Activated naive CD8-positive, alpha-beta T cell (primary cell): Measurements from ENCODE around the gene TAGLN2.

Experiments
- H3K27ac Mint-ChIP-seq: one replicate; pipeline ENCODE4 v1.8.0; 2021; ENCODE audit warnings: mixed read lengths
- H3K27me3 Mint-ChIP-seq: one replicate; pipeline ENCODE4 v1.8.0; 2021; ENCODE audit warnings: mixed read lengths
- H3K36me3 Mint-ChIP-seq: one replicate; pipeline ENCODE4 v1.8.0; 2021; ENCODE audit warnings: mixed read lengths
- H3K4me1 Mint-ChIP-seq: one replicate; pipeline ENCODE4 v1.8.0; 2021; ENCODE audit warnings: low read depth, mixed read lengths
- H3K4me3 Mint-ChIP-seq: one replicate; pipeline ENCODE4 v1.8.0; 2021; ENCODE audit warnings: mild to moderate bottlenecking, mixed read lengths
- H3K9me3 Mint-ChIP-seq: one replicate; pipeline ENCODE4 v1.8.0; 2021; ENCODE audit warnings: low read depth, mixed read lengths

Gene TAGLN2

DNA sequence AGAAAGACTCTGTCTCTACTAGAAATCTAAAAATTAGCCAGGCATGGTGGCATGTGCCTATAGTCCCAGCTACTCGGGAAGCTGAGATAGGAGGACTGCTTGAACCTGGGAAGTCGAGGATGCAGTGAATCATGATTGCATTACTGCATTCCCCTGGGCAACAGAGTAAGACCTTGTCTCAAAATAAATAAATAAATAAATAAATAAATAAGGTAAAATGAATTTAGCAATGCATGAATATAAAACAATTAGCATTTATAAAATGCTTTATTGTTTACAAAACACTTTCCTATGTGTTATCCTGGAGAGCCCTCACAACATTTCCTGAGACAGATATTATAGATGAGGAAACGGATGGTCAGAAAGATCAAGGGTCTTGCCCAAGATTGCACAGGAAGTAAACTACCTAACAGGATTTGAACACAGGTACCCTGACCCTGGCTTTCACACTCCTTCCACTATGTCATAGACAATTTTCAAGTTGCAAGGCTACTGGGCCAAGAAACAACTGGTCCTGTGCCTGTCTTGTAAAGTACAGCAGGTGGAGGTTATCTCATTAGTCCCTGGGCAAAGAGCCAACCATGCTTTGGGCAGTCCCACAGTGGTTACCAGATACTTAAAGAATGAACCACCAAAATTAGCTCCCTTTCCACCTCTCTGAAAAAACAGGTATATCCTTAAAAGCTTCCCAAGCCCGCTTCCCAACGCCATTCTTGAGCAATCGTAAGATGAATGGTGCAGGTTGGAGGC lies 47.4 kb downstream of the TAGLN2 start:
- H3K4me3 Mint-ChIP-seq: no peak overlapping the region
- no peak overlapping the region for H3K27ac Mint-ChIP-seq
- H3K9me3 Mint-ChIP-seq: no peaks in the 10 kb centered on the region
- peaks cover 4% of the 10 kb centered on the region for H3K27me3 Mint-ChIP-seq
- H3K4me1 Mint-ChIP-seq: no peaks in the 10 kb centered on the region
- no peaks in the 10 kb centered on the region for H3K36me3 Mint-ChIP-seq

DNA sequence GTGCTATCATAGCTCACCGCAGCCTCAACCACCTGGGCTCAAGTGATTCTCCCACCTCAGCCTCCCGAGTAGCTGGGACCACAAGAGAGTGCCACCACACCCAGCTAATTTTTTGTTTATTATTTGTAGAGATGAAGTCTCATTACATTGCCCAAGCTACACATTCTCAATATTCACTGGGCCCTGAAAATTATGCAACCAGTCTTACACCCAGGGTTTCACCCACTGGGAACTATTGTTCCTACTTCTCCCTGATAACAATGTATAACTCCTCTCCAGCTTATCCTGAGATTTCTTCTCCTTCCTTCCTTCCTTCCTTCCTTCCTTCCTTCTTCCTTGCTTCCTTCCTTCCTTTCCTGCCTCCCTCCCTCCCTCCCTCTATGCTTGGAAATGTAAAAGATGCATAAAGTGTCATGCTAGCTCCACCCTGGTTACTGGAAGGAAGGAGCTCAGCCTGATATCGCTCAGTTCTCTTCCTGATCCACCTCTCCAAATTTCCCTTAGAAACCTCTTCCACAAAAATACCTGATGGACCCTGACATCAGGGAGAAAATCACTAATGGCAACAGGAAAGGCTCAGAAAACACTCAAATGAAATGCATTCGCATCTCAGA lies 51.7 kb downstream of the TAGLN2 start:
- H3K4me1 Mint-ChIP-seq: peaks cover 9% of the 10 kb centered on the region
- no peak overlapping the region for H3K4me3 Mint-ChIP-seq
- no peaks in the 10 kb centered on the region for H3K9me3 Mint-ChIP-seq
- H3K27me3 Mint-ChIP-seq: peaks cover 4% of the 10 kb centered on the region
- H3K27ac Mint-ChIP-seq: no peak overlapping the region
- H3K36me3 Mint-ChIP-seq: no peaks in the 10 kb centered on the region

- Mint-ChIP-seq H3K4me1 (peaks cover 9% of the 10 kb centered on the region), H3K36me3 (no peaks in the 10 kb centered on the region), H3K9me3 (no peaks in the 10 kb centered on the region), H3K27me3 (peaks cover 4% of the 10 kb centered on the region), H3K27ac (no peak overlapping the region), H3K4me3 (no peak overlapping the region)
Observed at GRCh38 chr1:159872891-159873290, 52.4 kb downstream of the TAGLN2 start.

DNA sequence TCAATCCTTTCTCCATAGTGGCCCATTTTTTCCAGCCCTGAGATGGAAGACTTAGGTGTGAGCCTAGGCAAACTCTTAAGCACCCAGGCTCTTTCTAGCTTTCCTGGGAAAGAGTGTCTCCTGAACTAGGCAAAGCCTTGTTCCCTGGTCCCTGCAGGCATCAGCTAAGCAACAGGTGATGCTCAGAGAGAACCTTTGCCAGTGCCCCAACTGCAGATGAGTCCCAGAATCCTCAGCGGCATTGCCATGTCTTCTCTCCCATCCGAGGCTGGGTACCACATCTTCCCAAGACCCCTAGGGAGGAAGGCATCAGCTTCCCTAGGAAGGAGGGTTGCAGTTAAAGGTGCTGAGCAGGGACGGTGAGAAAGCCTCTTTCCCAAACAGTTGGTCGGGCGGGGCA lies 54.6 kb downstream of the TAGLN2 start:
- no peak overlapping the region for H3K4me3 Mint-ChIP-seq
- H3K36me3 Mint-ChIP-seq: no peaks in the 10 kb centered on the region
- H3K27me3 Mint-ChIP-seq: peaks cover 4% of the 10 kb centered on the region
- H3K9me3 Mint-ChIP-seq: no peaks in the 10 kb centered on the region
- peaks cover 20% of the 10 kb centered on the region for H3K4me1 Mint-ChIP-seq
- no peak overlapping the region for H3K27ac Mint-ChIP-seq

- no peak overlapping the region for H3K4me3 Mint-ChIP-seq
- H3K27me3 Mint-ChIP-seq: peaks cover 4% of the 10 kb centered on the region
- no peaks in the 10 kb centered on the region for H3K9me3 Mint-ChIP-seq
- H3K27ac Mint-ChIP-seq: no peak overlapping the region
- no peaks in the 10 kb centered on the region for H3K36me3 Mint-ChIP-seq
- H3K4me1 Mint-ChIP-seq: peaks cover 20% of the 10 kb centered on the region
Observed at GRCh38 chr1:159869607-159870006, 55.7 kb downstream of the TAGLN2 start.

DNA sequence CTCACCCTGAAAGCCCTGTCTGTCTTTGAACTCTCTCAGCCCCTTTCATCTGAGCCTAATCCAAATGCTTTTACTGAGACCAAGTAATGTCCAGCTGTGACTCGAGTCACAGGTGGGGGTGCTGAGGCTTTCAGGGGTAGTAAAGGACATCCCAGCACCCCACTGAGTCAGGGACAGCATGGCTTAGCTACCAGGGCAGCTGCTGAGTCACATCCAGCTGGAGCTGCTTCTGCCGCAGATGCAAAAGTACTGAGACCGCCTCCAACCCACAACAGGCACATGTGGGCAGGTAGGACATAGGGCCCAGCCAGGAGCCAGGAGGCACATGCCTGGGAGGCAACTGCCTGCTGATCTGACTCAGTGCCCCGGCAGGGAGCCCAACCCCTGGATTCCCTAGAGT lies 56.1 kb downstream of the TAGLN2 start:
- H3K36me3 Mint-ChIP-seq: no peaks in the 10 kb centered on the region
- peaks cover 20% of the 10 kb centered on the region for H3K4me1 Mint-ChIP-seq
- H3K4me3 Mint-ChIP-seq: no peak overlapping the region
- no peak overlapping the region for H3K27ac Mint-ChIP-seq
- H3K27me3 Mint-ChIP-seq: peaks cover 1% of the 10 kb centered on the region
- no peaks in the 10 kb centered on the region for H3K9me3 Mint-ChIP-seq

GRCh38 chr1:159868766-159869165 lies 56.5 kb downstream of the TAGLN2 start:
- no peaks in the 10 kb centered on the region for H3K36me3 Mint-ChIP-seq
- H3K27me3 Mint-ChIP-seq: no peaks in the 10 kb centered on the region
- H3K4me3 Mint-ChIP-seq: no peak overlapping the region
- H3K4me1 Mint-ChIP-seq: peaks cover 20% of the 10 kb centered on the region
- no peaks in the 10 kb centered on the region for H3K9me3 Mint-ChIP-seq
- H3K27ac Mint-ChIP-seq: no peak overlapping the region
